ENCODE results near the gene DESI2. TPM values are rescaled to one million over a fixed set of nuclear protein-coding genes. Genes with fewer than 3 reads are reported as not detected.
"Not testable (repeated sequence)": the region's sequence is repeated elsewhere in the genome, so short reads cannot be mapped to it uniquely, and the experiment has no call there.

DESI2 gene
- polyA plus RNA-seq, 1 of the 3 experiments (the other 2 are of a cell fraction): 14.0 TPM

GRCh38 chr1:244660595-244660994, 7.7 kb downstream of the DESI2 start:
- Histone ChIP-seq H3K79me2 (ENCODE audit: insufficient read depth) (peaks cover 100% of the 10 kb centered on the region), H3K4me2 (no peak overlapping the region), H3K4me1 (ENCODE audit: control insufficient read depth in 1 of 2, insufficient read depth in 2 of 2, low read depth in 1 of 2, low read length in 1 of 2) (peaks cover 5 to 8% of the 10 kb centered on the region in 2 experiments; a peak in 3 of 4 replicates), H3K27ac (ENCODE audit: low read depth in 2 of 2, low read length in 1 of 2) (no peak overlapping the region), H3K27me3 (ENCODE audit: insufficient read depth) (no peaks in the 10 kb centered on the region), H3K36me3 (replicated peaks in 1 of 2; ENCODE audit: control insufficient read depth in 1 of 2, insufficient read depth in 2 of 2, low read length in 1 of 2) (peaks cover 19 to 31% of the 10 kb centered on the region in 2 experiments), H4K20me1 (ENCODE audit: insufficient read depth) (peaks cover 4% of the 10 kb centered on the region; the same call in 1 of the 2 replicates), H3K9ac (no peak overlapping the region), H3K9me2 (no peaks in the 10 kb centered on the region), H3F3A (replicated peaks; ENCODE audit: insufficient read depth) (no peaks in the 10 kb centered on the region), H3K4me3 (ENCODE audit: low read depth in 2 of 2, low read length in 1 of 2) (no peak overlapping the region), H2AFZ (ENCODE audit: low read depth) (no peak overlapping the region), H3K9me3 (no peaks in the 10 kb centered on the region)
- TF ChIP-seq MAX (IDR thresholded peaks at IDR 0.05; ENCODE audit: low read depth): no peak
- no peak for TF ChIP-seq ZBTB33 (IDR thresholded peaks at IDR 0.05; ENCODE audit: borderline replicate concordance, low read depth)
- DNase-seq: no peak
- 93% methylated on average over 3 of the region's 3 CpGs for WGBS (ENCODE audit: low lambda C conversion rate)
- CTCF ChIA-PET: no interaction called here
- POLR2A ChIA-PET: no interaction called here

- H3K4me2 ChIP-seq; H3K27me3 ChIP-seq (ENCODE audit: insufficient read depth); H4K20me1 ChIP-seq (ENCODE audit: insufficient read depth); CTCF ChIA-PET; H3K9ac ChIP-seq; H3K4me3 ChIP-seq (ENCODE audit: low read depth in 2 of 2, low read length in 1 of 2); POLR2A ChIA-PET; H3K9me3 ChIP-seq; H3K9me2 ChIP-seq; H3K27ac ChIP-seq (ENCODE audit: low read depth in 2 of 2, low read length in 1 of 2); H3F3A ChIP-seq (replicated peaks; ENCODE audit: insufficient read depth); H2AFZ ChIP-seq (ENCODE audit: low read depth); DNase-seq; H3K4me1 ChIP-seq (ENCODE audit: control insufficient read depth in 1 of 2, insufficient read depth in 2 of 2, low read depth in 1 of 2, low read length in 1 of 2): not testable (repeated sequence)
- peaks cover 16 to 27% of the 10 kb centered on the region in 2 experiments for H3K36me3 ChIP-seq (replicated peaks in 1 of 2; ENCODE audit: control insufficient read depth in 1 of 2, insufficient read depth in 2 of 2, low read length in 1 of 2)
- H3K79me2 ChIP-seq (ENCODE audit: insufficient read depth): peaks cover 96% of the 10 kb centered on the region
- WGBS (ENCODE audit: low lambda C conversion rate): 93% methylated on average over 2 of the region's 4 CpGs
These were observed 8.8 kb downstream of the DESI2 start for GRCh38 chr1:244661569-244662312.

GRCh38 chr1:244662599-244662998, 9.7 kb downstream of the DESI2 start:
- Histone ChIP-seq H3K4me2 (no peak overlapping the region), H3K9ac (no peak overlapping the region), H3F3A (replicated peaks; ENCODE audit: insufficient read depth) (no peaks in the 10 kb centered on the region), H4K20me1 (ENCODE audit: insufficient read depth) (peaks cover 3% of the 10 kb centered on the region; the same call in 1 of the 2 replicates), H3K36me3 (replicated peaks in 1 of 2; ENCODE audit: control insufficient read depth in 1 of 2, insufficient read depth in 2 of 2, low read length in 1 of 2) (peaks cover 10 to 20% of the 10 kb centered on the region in 2 experiments), H2AFZ (ENCODE audit: low read depth) (no peak overlapping the region), H3K27ac (ENCODE audit: low read depth in 2 of 2, low read length in 1 of 2) (no peak overlapping the region), H3K4me3 (ENCODE audit: low read depth in 2 of 2, low read length in 1 of 2) (no peak overlapping the region), H3K79me2 (ENCODE audit: insufficient read depth) (peaks cover 96% of the 10 kb centered on the region), H3K27me3 (ENCODE audit: insufficient read depth) (no peaks in the 10 kb centered on the region), H3K9me3 (no peaks in the 10 kb centered on the region), H3K9me2 (no peaks in the 10 kb centered on the region), H3K4me1 (ENCODE audit: control insufficient read depth in 1 of 2, insufficient read depth in 2 of 2, low read depth in 1 of 2, low read length in 1 of 2) (peaks cover 0 to 2% of the 10 kb centered on the region in 2 experiments; a peak in 2 of 4 replicates)
- ChIA-PET CTCF (no interaction called here), POLR2A (no interaction called here)
- no peak for TF ChIP-seq PBX3 (IDR thresholded peaks at IDR 0.05)
- no peak for TF ChIP-seq USF2 (IDR thresholded peaks at IDR 0.05; ENCODE audit: borderline replicate concordance, low read depth, low read length)
- no peak for TF ChIP-seq RFX5 (IDR thresholded peaks at IDR 0.05; ENCODE audit: low read length)
- TF ChIP-seq SIN3A (IDR thresholded peaks at IDR 0.05; ENCODE audit: borderline replicate concordance, low read depth, low read length): no peak
- TF ChIP-seq TEAD4 (IDR thresholded peaks at IDR 0.05; ENCODE audit: borderline replicate concordance, insufficient read depth): no peak
- TF ChIP-seq TAF1 (IDR thresholded peaks at IDR 0.05; ENCODE audit: borderline replicate concordance, low read depth, low read length): no peak
- no peak for TF ChIP-seq NRF1 (IDR thresholded peaks at IDR 0.05; ENCODE audit: low read depth, low read length)
- TF ChIP-seq RAD21 (IDR thresholded peaks at IDR 0.05; ENCODE audit: low read length): no peak
- TF ChIP-seq GABPA (IDR thresholded peaks at IDR 0.05; ENCODE audit: low read depth): no peak
- TF ChIP-seq EP300 (IDR thresholded peaks at IDR 0.05; ENCODE audit: borderline replicate concordance in 1 of 2, low read depth in 1 of 2, low read length in 1 of 2): no peak
- no peak for TF ChIP-seq FOXJ3 (CRISPR knock-in tag; IDR thresholded peaks at IDR 0.05)
- TF ChIP-seq FOSL2 (IDR thresholded peaks at IDR 0.05; ENCODE audit: borderline replicate concordance, low read depth): no peak
- TF ChIP-seq JUND (IDR thresholded peaks at IDR 0.05): no peak
- 90% methylated on average over 2 of the region's 2 CpGs for WGBS (ENCODE audit: low lambda C conversion rate)
- DNase-seq: no peak
